Cardiac fibroblast (primary cell): ENCODE results near the gene RYR3.

Experiments
- DNase-seq, 2 donors: peaks; one replicate each; pipeline versions ENCODE4 v3.0.0 to v3.0.0-alpha.2; 2010; ENCODE audit warnings: low read depth in 2 of 2
- H3K4me3 ChIP-seq, 2 donors: replicated peaks in 1 of 2; 1 replicate in 1 of 2; 2 replicates in 1 of 2; pipeline ENCODE4 v1.5.1; 2011; ENCODE audit warnings: low read depth in 2 of 2, low read length in 2 of 2, mild to moderate bottlenecking in 2 of 2, moderate library complexity in 1 of 2
- CTCF ChIP-seq: IDR thresholded peaks from one replicate; pipeline ENCODE4 v1.5.1; 2011; ENCODE audit warnings: low read depth, mild to moderate bottlenecking, low read length, inconsistent platforms

RYR3 gene

GRCh38 chr15:33757516-33758232 is 446.9 kb downstream of the RYR3 start:
- no peak overlapping the region for H3K4me3 ChIP-seq
- DNase-seq: no peak
- TF ChIP-seq CTCF: no peak

- no peak for TF ChIP-seq CTCF
- peak in 1 of 2 donors; percentile 15 for DNase-seq
- H3K4me3 ChIP-seq: no peak overlapping the region
Observed at GRCh38 chr15:33766389-33766788, 455.6 kb downstream of the RYR3 start.

GRCh38 chr15:33768670-33769190 is 458.0 kb downstream of the RYR3 start:
- no peak for DNase-seq
- no peak overlapping the region for H3K4me3 ChIP-seq
- no peak for TF ChIP-seq CTCF

GRCh38 chr15:33773969-33774368 is 463.2 kb downstream of the RYR3 start:
- H3K4me3 ChIP-seq: no peak overlapping the region
- TF ChIP-seq CTCF: no peak
- no peak for DNase-seq

GRCh38 chr15:33778852-33779251 is 468.1 kb downstream of the RYR3 start:
- TF ChIP-seq CTCF: no peak
- no peak overlapping the region for H3K4me3 ChIP-seq
- DNase-seq: no peak

GRCh38 chr15:33780011-33780768 is 469.4 kb downstream of the RYR3 start:
- H3K4me3 ChIP-seq: no peak overlapping the region
- no peak for DNase-seq
- no peak for TF ChIP-seq CTCF
